Stimulated activated CD4-positive, alpha-beta T cell treated with anti-CD3 and anti-CD28 coated beads, Interleukin-15, amount 100 ng/mL, for 1 hour (primary cell): Measurements from ENCODE around the gene KRT5.

Experiments
- DNase-seq, 2 donors: peaks; one replicate each; pipeline ENCODE4 v3.0.0-alpha.2; 2020; ENCODE audit warnings: low read depth in 1 of 2, low spot score in 1 of 2

KRT5 gene

DNA sequence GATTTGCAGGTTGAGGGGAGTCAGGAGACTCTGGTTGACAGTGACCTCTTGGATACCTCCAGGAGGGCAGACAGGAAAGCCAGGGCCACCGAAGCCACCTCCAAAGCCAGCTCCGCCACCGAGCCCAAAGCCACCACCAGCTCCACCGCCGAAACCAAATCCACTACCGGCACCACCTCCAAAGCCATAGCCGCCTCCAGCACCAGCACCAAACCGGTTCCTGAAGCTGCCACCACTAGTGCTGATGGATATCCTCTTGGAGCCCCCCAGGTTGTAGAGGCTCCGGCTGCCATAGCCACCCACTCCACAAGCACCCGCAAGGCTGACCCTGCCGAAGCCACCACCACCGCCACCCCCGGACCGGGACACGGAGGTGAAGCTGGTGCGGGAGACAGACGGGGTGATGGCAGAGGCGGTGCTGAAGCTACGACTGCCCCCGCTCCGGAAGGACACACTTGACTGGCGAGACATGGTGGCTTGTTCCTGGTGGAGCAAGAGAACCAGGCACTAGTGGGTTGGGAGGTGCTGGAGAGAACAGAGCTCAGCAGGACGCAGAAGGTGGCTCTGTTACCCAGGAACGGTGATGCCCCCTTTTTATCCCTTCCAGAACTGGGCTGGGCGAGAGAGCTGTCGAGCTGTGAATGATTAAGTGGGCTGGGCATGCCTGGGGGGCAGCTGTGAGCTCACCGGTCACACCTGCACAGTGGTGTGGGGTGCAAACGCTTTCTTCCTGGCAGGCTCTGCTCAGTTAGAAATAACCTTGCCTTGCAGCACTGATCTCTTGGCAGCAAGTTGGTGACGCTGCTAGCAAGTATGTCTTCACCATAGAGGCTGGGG lies at the start of gene KRT5:
KRT5 (minus strand) TSS at position 569 of the 837 bp plus-strand sequence; CDS start at position 471, 98 bp downstream.
- no peak for DNase-seq

GRCh38 chr12:52568111-52568510 lies 47.9 kb upstream of the KRT5 start:
- no peak for DNase-seq

- no peak for DNase-seq
Observed at GRCh38 chr12:52566847-52567291, 46.7 kb upstream of the KRT5 start.

GRCh38 chr12:52564582-52564981 lies 44.4 kb upstream of the KRT5 start:
- DNase-seq = no peak

DNA sequence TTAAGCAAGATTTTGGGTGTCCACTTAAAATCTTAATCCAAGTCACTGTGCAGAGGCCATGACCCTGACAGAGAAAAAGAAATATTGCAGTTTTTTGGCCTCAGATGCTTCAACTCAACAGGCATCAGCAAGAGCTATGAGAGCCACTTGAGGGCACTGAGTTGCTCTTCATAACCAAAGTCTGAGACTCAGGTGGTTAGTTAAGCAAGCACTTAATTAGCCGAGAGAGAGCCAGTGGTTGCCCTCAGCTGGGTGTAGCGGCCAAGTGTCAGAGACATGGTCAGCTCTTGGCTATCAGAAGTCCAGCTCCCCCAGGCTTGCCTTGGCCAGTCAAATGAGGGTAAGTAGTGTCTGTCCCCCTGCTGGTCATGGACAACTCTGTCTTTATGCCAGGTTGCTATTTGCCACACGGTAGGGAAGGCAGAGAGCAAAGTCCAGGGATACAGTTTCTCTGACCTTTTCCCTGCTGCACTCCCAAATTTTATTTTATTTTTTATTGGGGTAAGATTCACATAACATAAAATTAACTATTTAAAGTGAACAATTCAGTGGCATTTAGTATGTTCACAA lies 41.8 kb upstream of the KRT5 start:
- no peak for DNase-seq

- no peak for DNase-seq
Observed at GRCh38 chr12:52559979-52560378, 39.8 kb upstream of the KRT5 start.

DNA sequence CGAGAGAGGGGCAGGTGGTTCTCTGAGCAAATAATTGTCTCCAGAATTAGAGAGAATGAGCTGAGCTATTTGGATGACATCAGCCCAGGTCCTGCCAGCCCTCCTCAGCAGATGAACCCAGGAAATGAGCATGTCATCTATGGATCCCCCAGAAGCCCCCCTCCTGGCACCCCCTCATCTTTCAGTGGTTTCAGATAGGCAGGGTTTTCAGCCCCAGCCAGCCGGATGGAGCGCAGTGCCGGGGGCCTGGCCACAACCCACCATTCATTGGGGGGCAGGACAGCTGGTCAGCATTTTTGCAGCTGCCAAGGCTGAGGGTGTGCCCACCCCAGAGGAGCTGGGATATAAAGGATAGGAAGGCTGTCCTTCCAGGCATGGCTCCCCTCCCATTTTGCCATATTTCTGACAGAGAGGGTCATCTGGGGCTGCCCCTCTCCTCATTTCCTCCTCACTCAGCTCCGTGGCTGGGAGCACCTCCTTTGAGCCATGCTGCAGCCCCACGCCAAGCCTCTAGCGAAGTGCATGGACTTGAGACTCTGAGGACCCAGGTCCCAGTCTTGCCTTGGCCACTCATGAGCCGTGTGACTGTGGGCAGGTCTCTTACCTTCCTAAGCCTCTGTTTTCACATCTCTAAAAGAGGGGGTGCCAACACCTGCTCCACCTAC lies 38.7 kb upstream of the KRT5 start:
- no peak for DNase-seq

- no peak for DNase-seq
Observed at GRCh38 chr12:52557476-52557875, 37.3 kb upstream of the KRT5 start.

GRCh38 chr12:52555577-52555976 lies 35.4 kb upstream of the KRT5 start:
- no peak for DNase-seq

GRCh38 chr12:52552681-52553195 lies 32.5 kb upstream of the KRT5 start, which contains the start of gene KRT71:
Gene KRT71 (minus strand): TSS chr12:52553145. CDS start chr12:52553077, 68 bp downstream.
- DNase-seq = no peak

DNA sequence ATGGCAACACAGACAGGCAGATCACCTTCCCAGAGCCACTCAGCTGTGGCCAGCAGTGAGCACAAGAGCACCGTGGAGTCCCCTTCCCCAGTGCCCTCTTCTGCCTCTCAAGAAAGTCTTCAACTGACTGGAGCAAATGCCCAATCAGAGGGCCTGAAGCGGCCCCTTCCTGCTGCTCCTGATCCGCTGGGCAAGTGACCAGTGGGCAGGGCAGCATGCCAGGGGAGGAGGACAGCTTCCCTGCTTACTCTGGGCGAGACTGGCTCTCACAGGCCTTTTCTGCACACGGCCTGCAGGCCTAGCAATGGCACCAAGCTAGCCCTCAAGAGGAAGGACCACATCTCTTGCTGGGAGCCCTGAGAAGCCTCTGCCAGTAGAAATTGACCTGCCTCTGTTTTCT lies 31.9 kb upstream of the KRT5 start:
- no peak for DNase-seq

DNA sequence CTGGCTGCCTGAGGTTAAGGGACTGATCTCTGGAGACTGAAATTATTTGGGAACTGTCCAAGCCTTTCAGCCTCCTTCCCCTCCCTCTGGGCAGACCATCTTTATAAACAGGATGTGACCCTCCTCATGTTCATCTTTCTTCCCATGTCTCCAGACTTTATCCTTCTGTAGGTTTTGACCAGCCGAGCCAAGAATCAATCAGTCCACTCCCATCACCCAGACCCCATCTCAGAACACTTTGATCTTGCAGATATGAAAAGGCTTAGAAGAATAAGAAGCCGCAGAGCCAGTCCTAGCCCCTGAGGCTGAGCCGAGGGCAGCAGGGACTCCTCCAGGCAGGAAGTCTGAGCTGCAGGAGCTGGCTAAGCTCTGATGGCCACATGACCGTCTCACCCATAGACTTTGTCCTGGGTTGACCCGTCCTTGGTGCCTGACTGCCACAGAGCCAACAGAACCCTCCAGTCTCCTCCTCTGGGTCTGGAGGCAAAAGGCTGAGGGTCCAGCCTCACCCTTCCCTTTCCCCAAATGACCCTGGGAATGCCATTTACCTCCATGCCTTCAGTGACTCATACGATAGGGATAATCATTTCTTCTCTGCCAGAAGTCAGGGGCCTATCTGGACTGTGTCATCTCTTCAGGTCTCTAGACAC lies 31.1 kb upstream of the KRT5 start:
- DNase-seq = no peak

- no peak for DNase-seq
Observed at GRCh38 chr12:52546126-52546525, 25.9 kb upstream of the KRT5 start.

GRCh38 chr12:52543985-52544883 lies 24.0 kb upstream of the KRT5 start:
- DNase-seq = no peak

- DNase-seq = no peak
Observed at GRCh38 chr12:52542785-52543318, 22.7 kb upstream of the KRT5 start.

DNA sequence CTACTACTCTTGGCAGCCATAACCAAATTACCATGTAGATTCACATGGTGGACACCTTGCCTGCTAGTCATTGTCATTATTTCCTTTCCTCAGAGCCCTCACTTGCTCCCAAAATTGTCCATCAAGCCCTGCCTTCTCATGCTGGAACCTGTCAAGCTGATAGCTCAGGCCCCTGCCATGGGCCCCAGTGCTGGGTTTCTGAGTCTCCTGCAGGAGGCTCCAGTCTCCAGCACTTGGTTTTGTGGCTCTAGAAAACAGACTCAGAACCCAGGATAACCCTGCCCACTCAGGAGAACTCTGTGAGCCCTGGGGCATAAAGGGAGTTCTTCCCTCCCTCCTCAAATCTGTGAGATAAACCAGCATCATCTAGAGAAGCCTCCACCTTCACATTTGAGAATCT lies 22.0 kb upstream of the KRT5 start:
- no peak for DNase-seq

GRCh38 chr12:52541709-52542108 lies 21.5 kb upstream of the KRT5 start:
- no peak for DNase-seq

GRCh38 chr12:52540531-52540930 lies 20.3 kb upstream of the KRT5 start:
- no peak for DNase-seq

DNA sequence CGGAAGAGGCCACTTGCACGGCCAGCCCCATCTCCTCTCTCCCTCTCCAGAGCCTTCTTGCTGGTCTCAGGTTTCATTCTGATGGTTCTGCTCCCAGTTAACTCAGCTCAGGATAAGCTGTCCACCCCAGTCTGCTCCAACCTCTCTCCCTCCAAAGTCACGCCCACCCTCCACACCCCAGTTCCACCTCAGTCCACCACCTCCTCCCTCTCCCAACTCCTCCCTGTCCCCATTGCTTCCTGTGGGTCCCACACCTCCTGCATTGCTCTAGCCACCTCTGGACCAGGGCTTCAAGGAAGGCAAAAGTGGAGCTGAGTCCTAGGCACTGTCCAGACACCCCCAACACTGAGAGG lies 19.6 kb upstream of the KRT5 start:
- DNase-seq = no peak
